CD4-positive, alpha-beta T cell treated with Interleukin-6 at 100 ng/mL for 8 hours (primary cell): ENCODE data around the gene GGN.
A peak's percentile ranks its signal among the peaks of the same experiment; 100 is the strongest.
"Not testable (repeated sequence)": the region's sequence is repeated elsewhere in the genome, so short reads cannot be mapped to it uniquely, and the experiment has no call there.

ENCODE experiments used
- DNase-seq: peaks from one replicate; pipeline ENCODE4 v3.0.0-alpha.2; 2020; ENCODE audit warnings: mixed read lengths, low spot score

Gene GGN

GRCh38 chr19:38411898-38412297, 24.1 kb upstream of the GGN start:
- not testable (repeated sequence) for DNase-seq

DNA sequence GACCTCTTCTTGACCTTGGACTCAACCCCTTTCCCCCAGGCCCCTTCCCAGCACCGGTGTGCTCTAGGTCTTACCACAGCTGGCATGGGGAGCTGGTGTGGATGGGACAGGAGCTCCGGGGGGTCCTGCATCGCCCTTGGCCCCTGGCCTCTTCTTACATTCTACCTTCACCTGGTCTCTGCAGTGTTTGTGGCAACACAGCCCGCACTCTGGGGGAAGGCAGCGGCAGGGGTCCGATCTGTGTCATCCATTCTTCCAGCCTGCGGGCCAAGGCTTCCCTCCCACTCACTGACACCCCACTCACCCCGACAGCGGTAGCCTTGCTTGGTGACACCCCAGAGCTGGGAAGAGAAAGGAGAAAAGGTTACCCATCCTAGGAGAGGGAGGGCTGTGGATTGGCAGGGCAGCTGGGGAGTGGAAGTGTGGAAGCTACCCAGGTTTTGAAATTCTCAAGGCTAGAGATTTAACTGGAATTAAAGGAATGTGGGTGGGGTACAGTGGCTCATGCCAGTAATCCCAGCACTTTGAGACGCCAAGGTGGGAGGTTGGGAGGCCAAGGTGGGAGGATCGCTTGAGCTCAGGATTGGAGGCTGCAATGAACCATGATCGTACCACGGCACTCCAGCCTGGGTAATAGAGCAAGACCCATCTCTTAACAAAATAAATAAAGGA, 23.3 kb upstream of the GGN start:
- no peak for DNase-seq

DNA sequence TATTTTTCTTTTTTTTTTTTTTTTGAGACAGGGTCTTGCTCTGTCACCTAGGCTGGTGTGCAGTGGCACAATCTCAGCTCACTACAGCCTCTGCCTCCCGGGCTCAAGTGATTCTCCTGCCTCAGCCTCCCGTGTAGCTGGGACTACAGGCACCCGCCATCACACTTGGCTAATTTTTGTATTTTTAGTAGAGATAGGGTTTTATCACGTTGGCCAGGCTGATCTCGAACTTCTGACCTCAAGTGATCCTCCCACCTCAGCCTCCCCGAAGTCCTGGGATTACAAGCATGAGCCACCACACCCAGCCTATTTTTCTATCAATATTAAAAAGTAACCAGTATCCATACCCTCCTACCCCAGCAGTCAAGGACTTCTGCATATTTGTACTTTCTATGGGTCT, 22.6 kb upstream of the GGN start:
- DNase-seq, result not testable (repeated sequence)

GRCh38 chr19:38409631-38410133, 21.8 kb upstream of the GGN start:
- DNase-seq, result no peak

GRCh38 chr19:38405276-38405675, 17.4 kb upstream of the GGN start:
- DNase-seq, result no peak

- no peak for DNase-seq
Measured at GRCh38 chr19:38404858-38405257, 17.0 kb upstream of the GGN start.

GRCh38 chr19:38402967-38403674, 15.3 kb upstream of the GGN start, which contains the start of gene FAM98C:
FAM98C (plus strand) TSS chr19:38403093; CDS start chr19:38403154, 61 bp downstream.
- DNase-seq, result peak; percentile 99

GRCh38 chr19:38402623-38402966, 14.8 kb upstream of the GGN start:
- no peak for DNase-seq

DNA sequence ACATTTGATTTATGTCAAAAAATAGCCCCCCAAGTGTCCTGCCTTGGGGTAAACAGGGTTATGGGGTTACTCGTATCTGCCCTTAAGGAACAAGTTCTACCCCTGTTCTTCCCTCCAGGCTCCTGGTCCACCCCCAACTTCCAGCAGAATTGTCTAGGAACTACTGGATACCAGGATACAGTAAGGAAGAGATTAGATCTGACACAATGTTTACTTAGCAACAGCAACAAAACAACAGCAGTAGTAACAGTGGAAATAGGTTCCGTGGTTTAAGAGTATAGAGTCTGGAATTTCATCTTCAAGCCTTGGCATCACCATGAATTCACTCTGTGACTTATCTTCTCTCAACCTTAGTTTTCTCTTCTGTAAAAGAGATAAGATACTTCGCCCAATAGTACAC, 13.3 kb upstream of the GGN start:
- DNase-seq, result no peak

- DNase-seq, result no peak
Measured at GRCh38 chr19:38400361-38400760, 12.5 kb upstream of the GGN start.

- no peak for DNase-seq
Measured at GRCh38 chr19:38399537-38399936, 11.7 kb upstream of the GGN start.

DNA sequence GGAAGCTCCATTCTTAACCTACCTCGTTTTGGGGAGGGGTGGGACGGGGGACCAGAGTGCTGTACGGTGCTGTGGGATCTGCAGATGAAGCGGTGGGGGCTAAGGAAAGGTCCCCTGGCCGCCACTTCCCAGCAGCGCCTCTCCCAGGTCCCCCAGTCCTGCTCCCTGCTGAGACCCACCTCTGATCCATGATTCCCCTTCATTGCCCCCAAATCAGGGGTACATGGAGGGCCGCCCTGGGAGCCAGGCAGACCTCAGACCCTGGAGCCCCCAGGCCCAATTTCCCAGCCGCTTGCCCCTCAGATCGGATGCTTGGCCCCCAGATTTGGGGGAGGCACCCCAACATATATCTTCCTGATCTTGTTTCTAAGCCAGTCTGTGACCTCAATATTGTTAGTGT, 11.2 kb upstream of the GGN start:
- no peak for DNase-seq

GRCh38 chr19:38395381-38396114, 7.7 kb upstream of the GGN start:
- DNase-seq, result peak; percentile 37

DNA sequence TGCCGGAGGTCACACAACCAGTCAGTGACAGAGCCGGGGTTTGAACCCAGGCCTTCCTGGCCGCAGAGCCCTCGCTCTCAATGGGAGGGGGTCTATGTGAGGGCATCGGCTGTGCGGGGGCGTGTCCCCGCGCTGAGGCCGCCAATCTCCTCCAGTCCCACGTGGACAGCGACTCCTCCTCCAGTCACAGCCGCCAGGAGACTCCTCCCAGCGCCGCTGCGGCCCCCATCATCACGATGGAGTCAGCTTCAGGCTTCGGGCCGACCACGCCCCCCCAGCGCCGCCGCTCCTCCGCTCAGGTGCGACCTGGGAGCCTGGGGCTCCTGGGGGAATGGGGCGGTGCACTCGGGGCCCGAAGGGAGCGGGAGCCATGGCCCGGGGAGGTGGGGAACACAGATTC, 6.7 kb upstream of the GGN start:
- DNase-seq, result peak; percentile 63

DNA sequence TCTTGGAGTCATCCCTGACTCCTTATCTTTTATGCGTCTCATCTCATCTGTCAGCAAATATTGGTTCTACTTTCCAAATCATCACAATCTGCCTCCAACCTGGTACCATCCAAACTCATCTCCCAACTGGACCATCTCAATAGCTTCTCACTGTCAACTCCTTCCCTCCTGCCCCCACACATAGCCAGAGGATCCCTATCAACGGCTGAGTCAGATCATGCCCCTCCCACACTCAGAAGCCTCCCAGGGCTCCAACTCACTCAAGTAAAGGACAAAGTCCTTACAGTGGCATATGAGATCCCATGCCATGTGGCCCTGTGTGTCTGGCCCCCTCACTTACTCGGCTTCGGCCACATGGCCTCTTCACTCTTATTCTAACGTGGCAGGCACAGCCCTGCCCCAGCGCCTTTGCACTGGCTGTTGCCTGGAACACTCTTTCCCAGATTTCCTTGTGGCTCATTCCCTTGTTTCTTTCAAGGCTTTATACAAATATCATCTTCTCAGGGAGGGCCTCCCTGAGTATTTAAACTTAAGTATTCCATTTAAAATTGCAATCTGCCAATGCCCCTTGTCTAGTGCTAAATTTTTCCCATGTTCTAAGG, 5.0 kb upstream of the GGN start:
- DNase-seq, result no peak

GRCh38 chr19:38391911-38392464, 4.2 kb upstream of the GGN start:
- DNase-seq, result no peak

- no peak for DNase-seq
Measured at GRCh38 chr19:38389957-38390924, 2.4 kb upstream of the GGN start.

GRCh38 chr19:38389101-38389925, 1.5 kb upstream of the GGN start:
- DNase-seq, result no peak

DNA sequence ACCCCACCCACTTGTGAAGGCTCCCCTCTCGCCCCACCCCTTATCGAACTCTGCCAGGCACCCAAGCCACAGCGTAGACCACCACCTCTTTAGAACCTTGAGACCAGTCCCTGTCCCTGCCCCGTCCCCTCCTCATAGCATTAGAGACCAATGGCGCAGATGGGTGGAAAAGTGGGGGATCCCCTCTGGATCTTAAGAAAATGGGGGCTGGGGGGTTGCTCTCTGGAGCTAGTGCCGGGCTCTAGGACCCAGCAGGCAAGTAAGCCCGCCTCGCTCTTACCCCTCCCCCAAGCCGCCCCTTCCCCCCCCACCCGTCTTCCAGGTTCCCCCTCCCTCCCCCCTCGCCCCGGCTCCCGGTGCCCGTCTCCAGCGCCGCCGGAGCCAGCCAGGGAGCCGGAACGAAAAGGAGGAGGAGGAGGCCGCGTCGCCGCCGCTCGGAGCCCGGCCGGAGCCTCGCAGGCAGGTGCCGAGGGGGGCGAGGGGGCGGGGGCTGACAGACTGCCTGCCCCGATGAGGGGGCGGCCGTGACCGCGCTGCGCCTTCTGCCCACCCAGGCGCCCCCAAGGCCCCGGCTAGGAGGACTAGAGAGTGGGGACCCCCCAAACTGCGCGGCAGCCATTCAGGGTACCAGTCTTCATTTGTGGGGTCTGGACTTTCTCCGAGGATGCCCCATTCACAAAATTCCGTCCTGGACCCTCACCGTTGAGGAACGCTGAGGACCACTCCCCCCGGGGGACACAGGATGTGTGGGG, 691 bp upstream of the GGN start, which contains the start of gene SPRED3:
Gene SPRED3 (plus strand): TSS at position 349 of the 752 bp plus-strand sequence. CDS start 1,606 bp downstream, outside the sequence.
- no peak for DNase-seq
